ENCODE data around the gene PLAC8. TPM values are rescaled to one million over a fixed set of nuclear protein-coding genes. Genes with fewer than 3 reads are reported as not detected.

The PLAC8 gene
- total and polyA plus RNA-seq, 2 of the 4 experiments (the other 2 are of a cell fraction): not detected

DNA sequence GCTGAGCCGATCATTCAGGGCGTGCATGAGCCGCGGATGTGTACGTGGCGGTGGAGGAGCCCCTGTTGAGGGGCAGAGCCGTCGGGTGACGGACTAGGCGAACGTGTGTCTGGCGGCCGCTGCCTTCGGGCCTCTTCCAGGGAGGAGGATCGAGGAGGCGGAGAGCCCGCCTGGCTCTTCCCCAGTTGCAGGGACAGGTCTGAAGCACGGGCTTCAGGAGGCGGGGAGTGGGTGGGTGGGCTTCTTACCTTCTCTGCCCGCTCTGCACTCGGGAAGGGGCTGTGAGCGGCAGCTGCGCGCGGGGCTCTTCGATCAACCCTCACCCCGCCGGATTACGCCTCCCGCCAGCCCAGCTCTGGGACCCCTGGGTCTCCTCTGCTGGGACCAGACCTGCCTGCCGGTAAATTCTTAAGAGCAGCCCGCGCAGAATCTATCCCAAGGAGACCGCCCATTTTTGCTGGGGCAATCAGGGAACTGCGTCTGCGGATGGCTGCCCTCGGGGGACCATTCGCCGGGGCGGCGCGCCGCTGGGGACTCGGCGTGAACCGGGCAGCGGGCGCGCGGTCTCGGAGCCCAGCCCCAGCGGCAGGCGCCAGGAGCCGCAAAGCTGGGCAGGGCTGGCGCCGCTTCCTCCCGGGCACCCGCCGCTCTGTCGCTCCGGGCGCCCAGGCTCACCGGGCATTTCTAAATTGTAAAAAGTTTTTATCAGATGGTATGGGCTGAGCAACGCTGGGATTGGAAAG lies 4.9 kb downstream of the PLAC8 start (continued):
- TF ChIP-seq RCOR1 (IDR thresholded peaks at IDR 0.05; ENCODE audit: insufficient replicate concordance, low read length) (no peak), NFE2L2 (IDR thresholded peaks at IDR 0.05; ENCODE audit: low read depth, low read length) (no peak), MAFK (IDR thresholded peaks at IDR 0.05; ENCODE audit: low read depth, low read length) (no peak)

DNA sequence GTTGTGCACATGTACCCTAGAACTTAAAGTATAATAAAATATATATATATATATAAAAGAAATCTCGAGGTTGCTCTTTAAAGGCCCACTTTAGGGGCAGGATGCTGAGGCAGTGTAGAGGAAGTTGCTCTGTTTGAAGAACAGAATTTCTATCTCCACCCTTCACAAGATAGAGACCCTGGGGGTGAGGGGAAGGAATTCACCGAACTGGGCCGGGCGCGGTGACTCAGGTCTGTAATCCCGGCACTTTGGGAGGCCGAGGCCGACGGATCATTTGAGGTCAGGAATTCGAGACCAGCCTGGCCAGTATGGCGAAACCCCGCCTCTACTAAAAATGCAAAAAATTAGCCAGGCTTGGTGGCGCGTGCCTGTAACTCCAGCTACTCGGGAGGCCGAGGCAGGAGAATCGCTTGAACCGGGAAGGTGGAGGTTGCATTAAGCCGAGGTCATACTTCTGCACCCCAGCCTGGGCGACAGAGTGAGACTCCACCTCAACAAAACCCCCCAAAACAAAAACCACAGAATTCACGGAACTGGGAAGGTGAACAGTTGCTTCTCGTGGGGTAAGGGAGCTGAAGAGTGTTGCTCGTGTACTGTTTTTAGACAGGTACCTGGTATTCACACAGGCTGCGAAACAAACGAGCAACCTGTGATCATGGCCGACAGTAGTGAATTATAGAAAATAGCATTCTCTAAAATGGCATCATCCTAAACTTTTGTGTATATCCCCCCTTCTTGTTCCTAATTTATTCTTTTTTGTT lies 6.2 kb downstream of the PLAC8 start:
- Histone ChIP-seq H3K79me1 (ENCODE audit: low read depth in 1 of 2, low read length in 2 of 2) (no peaks in the 10 kb centered on the region), H3K56ac (ENCODE audit: extremely low read depth, insufficient read depth, low read length) (no peak overlapping the region), H3K36me3 (ENCODE audit: control insufficient read depth, insufficient read depth, low read length) (no peaks in the 10 kb centered on the region), H3K9me3 (ENCODE audit: control insufficient read depth, insufficient read depth, low read length) (no peaks in the 10 kb centered on the region), H3K9ac (ENCODE audit: low read depth, low read length) (no peak overlapping the region), H4K20me1 (ENCODE audit: insufficient read depth, low read length) (no peaks in the 10 kb centered on the region), H3K27ac (ENCODE audit: insufficient read depth, low read length) (no peak overlapping the region), H2BK20ac (ENCODE audit: low read depth, low read length) (no peak overlapping the region), H3K18ac (ENCODE audit: low read depth, low read length) (no peak overlapping the region), H2BK5ac (ENCODE audit: low read depth, low read length, poor library complexity, severe bottlenecking) (no peak overlapping the region), H3K27me3 (ENCODE audit: control insufficient read depth, insufficient read depth, low read length) (0 out of 2 replicates have a peak, but pooled peaks cover 1% of the 10 kb centered on the region), H3K4me1 (ENCODE audit: control insufficient read depth, insufficient read depth, low read length) (no peaks in the 10 kb centered on the region), H2AFZ (replicated peaks; ENCODE audit: low read length, poor library complexity) (no peak overlapping the region), H4K5ac (ENCODE audit: low read depth, low read length) (no peak overlapping the region), H2BK15ac (ENCODE audit: low read depth, low read length) (no peak overlapping the region), H3K14ac (replicated peaks; ENCODE audit: low read depth, low read length) (no peak overlapping the region), H3K4me2 (ENCODE audit: low read depth, low read length) (no peak overlapping the region), H3K4me3 (ENCODE audit: insufficient read depth, low read depth, low read length) (no peak overlapping the region), H3K4ac (ENCODE audit: low read depth, low read length) (no peak overlapping the region), H2BK120ac (ENCODE audit: low read depth, low read length) (no peak overlapping the region), H4K91ac (ENCODE audit: insufficient read depth, low read depth, low read length) (no peak overlapping the region), H3K23ac (ENCODE audit: low read depth, low read length) (no peak overlapping the region), H3K9me1 (ENCODE audit: insufficient read depth, low read length) (no peaks in the 10 kb centered on the region; the same call in 1 of the 2 replicates), H4K8ac (ENCODE audit: low read depth in 2 of 2, low read length in 2 of 2) (no peak overlapping the region), H2AK9ac (replicated peaks; ENCODE audit: low read depth, low read length, poor library complexity) (no peak overlapping the region), H2AK5ac (ENCODE audit: low read depth, low read length) (no peak overlapping the region)
- intact Hi-C loops (cut with micrococcal nuclease): no loop called here
- CTCF ChIA-PET: interaction anchor here (0.6 kb wide), 1 partner anchor 12 kb away, joined by 6 read pairs; no protein-coding TSS in a partner anchor
- POLR2A ChIA-PET (ENCODE audit: unreplicated experiment): no interaction called here
- DNase-seq: no peak
- dilution Hi-C loops (cut with HindIII; ENCODE audit: low sequenced_read_pairs, unreplicated experiment): no loop called here
- 97% methylated on average over 11 of the region's 26 CpGs; no CpG with 5 or more reads in 1 of the 2 experiments for WGBS, 2 experiments (ENCODE audit: extremely low coverage in 2 of 2, insufficient read length in 1 of 2)
- in situ Hi-C loops (cut with MboI; ENCODE audit: low sequenced_read_pairs): no loop called here
- BruUV-seq (replicated peaks): no TSS peak
- TF ChIP-seq MXI1 (IDR thresholded peaks at IDR 0.05; ENCODE audit: borderline replicate concordance, low read depth, low read length) (no peak), MAZ (IDR thresholded peaks at IDR 0.05; ENCODE audit: borderline replicate concordance, low read depth, low read length) (no peak)
- TF ChIP-seq, protein P1, sequence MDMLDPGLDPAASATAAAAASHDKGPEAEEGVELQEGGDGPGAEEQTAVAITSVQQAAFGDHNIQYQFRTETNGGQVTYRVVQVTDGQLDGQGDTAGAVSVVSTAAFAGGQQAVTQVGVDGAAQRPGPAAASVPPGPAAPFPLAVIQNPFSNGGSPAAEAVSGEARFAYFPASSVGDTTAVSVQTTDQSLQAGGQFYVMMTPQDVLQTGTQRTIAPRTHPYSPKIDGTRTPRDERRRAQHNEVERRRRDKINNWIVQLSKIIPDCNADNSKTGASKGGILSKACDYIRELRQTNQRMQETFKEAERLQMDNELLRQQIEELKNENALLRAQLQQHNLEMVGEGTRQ (IDR thresholded peaks at IDR 0.05; ENCODE audit: low read depth, low read length): no peak
- no peak for ATAC-seq (ENCODE audit: low read depth)

All from IMR-90 (cell line).